LNCAP (cell line): ENCODE measurements around the gene VAMP7.

Source experiments
- CTCF ChIP-seq: fragments of 450-650 bp; IDR thresholded peaks from 2 replicates; pipeline ENCODE4 v1.5.1; 2017; ENCODE audit warnings: mild to moderate bottlenecking

The VAMP7 gene

GRCh38 chrX:155871934-155872333, 9.2 kb upstream of the VAMP7 start:
- no peak for TF ChIP-seq CTCF

GRCh38 chrX:155873188-155873587, 8.0 kb upstream of the VAMP7 start:
- no peak for TF ChIP-seq CTCF

GRCh38 chrX:155874571-155875244, 6.4 kb upstream of the VAMP7 start:
- no peak for TF ChIP-seq CTCF

- no peak for TF ChIP-seq CTCF
Measured at GRCh38 chrX:155876704-155877103, 4.4 kb upstream of the VAMP7 start.

- TF ChIP-seq CTCF, result no peak
Measured at GRCh38 chrX:155877288-155877687, 3.9 kb upstream of the VAMP7 start.

- no peak for TF ChIP-seq CTCF
Measured at GRCh38 chrX:155880586-155881157, 473 bp upstream of the VAMP7 start.

GRCh38 chrX:155886409-155886808, 5.3 kb downstream of the VAMP7 start:
- no peak for TF ChIP-seq CTCF

- no peak for TF ChIP-seq CTCF
Measured at GRCh38 chrX:155888139-155888538, 7.0 kb downstream of the VAMP7 start.
